Activated B cell treated with CpG ODN at 0.5 μM for 24 hours (primary cell): ENCODE data around the gene MLLT3. TPM values are rescaled to one million over a fixed set of nuclear protein-coding genes. Genes with fewer than 3 reads are reported as not detected.
"Not testable (repeated sequence)": the region's sequence is repeated elsewhere in the genome, so short reads cannot be mapped to it uniquely, and the experiment has no call there.

Experiments used
- ATAC-seq: fragments of 200-7000 bp; cut with Tn5 transposase; one replicate; pipeline ENCODE4 v1.10.0; 2021; ENCODE audit warnings: low read depth, mild to moderate bottlenecking, moderate library complexity
- CTCF ChIA-PET: fragments of 350-600 bp; sonication (Branson Sonifier 250); formaldehyde crosslinking; loops from one replicate; lab custom pipeline; 2021; ENCODE audit warnings: antibody characterized with exemption; lab: Charles Lee
- POLR2A ChIA-PET: fragments of 350-600 bp; sonication (Branson Sonifier 250); formaldehyde crosslinking; loops from one replicate; lab custom pipeline; 2021; ENCODE audit warnings: antibody characterized with exemption; lab: Charles Lee
- DNase-seq: peaks from one replicate; pipeline ENCODE4 v3.0.0; 2022
- H3K27ac Mint-ChIP-seq: one replicate; pipeline ENCODE4 v1.8.0; 2020; ENCODE audit warnings: mixed read lengths
- H3K27me3 Mint-ChIP-seq: one replicate; pipeline ENCODE4 v1.8.0; 2021; ENCODE audit warnings: mixed read lengths
- H3K36me3 Mint-ChIP-seq: one replicate; pipeline ENCODE4 v1.8.0; 2021; ENCODE audit warnings: low read depth, mixed read lengths
- H3K4me1 Mint-ChIP-seq: one replicate; pipeline ENCODE4 v1.8.0; 2021; ENCODE audit warnings: mixed read lengths
- H3K4me3 Mint-ChIP-seq: one replicate; pipeline ENCODE4 v1.8.0; 2020; ENCODE audit warnings: mild to moderate bottlenecking, mixed read lengths
- H3K9me3 Mint-ChIP-seq: one replicate; pipeline ENCODE4 v1.8.0; 2020; ENCODE audit warnings: mixed read lengths
- CTCF ChIP-seq: fragments of 200-600 bp; IDR thresholded peaks from one replicate; pipeline ENCODE4 v1.8.0; 2022; ENCODE audit warnings: antibody characterized with exemption, mild to moderate bottlenecking
- intact Hi-C: fragments of 100-400 bp; cut with micrococcal nuclease; formaldehyde crosslinking; loops from one replicate; pipeline ENCODE4 v1.15.1; 2024
- total RNA-seq: library from RNA; stranded (reverse); gene quantifications from 2 replicates; pipeline ENCODE4 v1.2.3, GENCODE V29; 2022

MLLT3 gene
- total RNA-seq, 1 donor from 2014 or later, result 1.5 TPM

- no peak for TF ChIP-seq CTCF
- H3K27me3 Mint-ChIP-seq, result peaks cover 2% of the 10 kb centered on the region
- H3K4me3 Mint-ChIP-seq, result no peak overlapping the region
- intact Hi-C loops, result no loop called here
- DNase-seq, result no peak
- ATAC-seq, result no peak
- ChIA-PET POLR2A (no interaction called here), CTCF (no interaction called here)
- H3K9me3 Mint-ChIP-seq, result no peaks in the 10 kb centered on the region
- no peaks in the 10 kb centered on the region for H3K36me3 Mint-ChIP-seq
- peaks cover 4% of the 10 kb centered on the region for H3K4me1 Mint-ChIP-seq
- H3K27ac Mint-ChIP-seq, result no peak overlapping the region
Observed at GRCh38 chr9:20593105-20593504, 29.2 kb downstream of the MLLT3 start.

- CTCF ChIA-PET, result no interaction called here
- intact Hi-C loops, result no loop called here
- H3K27ac Mint-ChIP-seq, result no peak overlapping the region
- no peak for ATAC-seq
- no peak overlapping the region for H3K4me3 Mint-ChIP-seq
- no peak for DNase-seq
- H3K27me3 Mint-ChIP-seq, result peaks cover 2% of the 10 kb centered on the region
- no peaks in the 10 kb centered on the region for H3K36me3 Mint-ChIP-seq
- TF ChIP-seq CTCF, result no peak
- no peaks in the 10 kb centered on the region for H3K9me3 Mint-ChIP-seq
- no peaks in the 10 kb centered on the region for H3K4me1 Mint-ChIP-seq
- POLR2A ChIA-PET, result no interaction called here
Observed at GRCh38 chr9:20592673-20593072, 29.6 kb downstream of the MLLT3 start.

GRCh38 chr9:20591223-20591622 lies 31.1 kb downstream of the MLLT3 start:
- Mint-ChIP-seq H3K9me3 (no peaks in the 10 kb centered on the region), H3K27ac (no peak overlapping the region), H3K36me3 (no peaks in the 10 kb centered on the region), H3K4me3 (no peak overlapping the region), H3K27me3 (peaks cover 2% of the 10 kb centered on the region), H3K4me1 (no peaks in the 10 kb centered on the region)
- no peak for TF ChIP-seq CTCF
- intact Hi-C loops, result no loop called here
- DNase-seq, result no peak
- ATAC-seq, result no peak
- POLR2A ChIA-PET, result no interaction called here
- CTCF ChIA-PET, result no interaction called here

GRCh38 chr9:20584968-20585643 lies 37.2 kb downstream of the MLLT3 start:
- Mint-ChIP-seq H3K4me3 (no peak overlapping the region), H3K36me3 (no peaks in the 10 kb centered on the region), H3K27me3 (no peaks in the 10 kb centered on the region), H3K9me3 (no peaks in the 10 kb centered on the region), H3K4me1 (no peaks in the 10 kb centered on the region), H3K27ac (no peak overlapping the region)
- CTCF ChIA-PET, result no interaction called here
- DNase-seq (no peak), ATAC-seq (no peak)
- TF ChIP-seq CTCF, result no peak
- POLR2A ChIA-PET, result no interaction called here
- intact Hi-C loops, result no loop called here

- H3K27ac Mint-ChIP-seq, DNase-seq, intact Hi-C loops, H3K36me3 Mint-ChIP-seq, H3K4me1 Mint-ChIP-seq, CTCF ChIA-PET, ATAC-seq, H3K4me3 Mint-ChIP-seq, H3K9me3 Mint-ChIP-seq, POLR2A ChIA-PET, H3K27me3 Mint-ChIP-seq: not testable (repeated sequence)
Observed at GRCh38 chr9:20583088-20583487, 39.2 kb downstream of the MLLT3 start.

DNA sequence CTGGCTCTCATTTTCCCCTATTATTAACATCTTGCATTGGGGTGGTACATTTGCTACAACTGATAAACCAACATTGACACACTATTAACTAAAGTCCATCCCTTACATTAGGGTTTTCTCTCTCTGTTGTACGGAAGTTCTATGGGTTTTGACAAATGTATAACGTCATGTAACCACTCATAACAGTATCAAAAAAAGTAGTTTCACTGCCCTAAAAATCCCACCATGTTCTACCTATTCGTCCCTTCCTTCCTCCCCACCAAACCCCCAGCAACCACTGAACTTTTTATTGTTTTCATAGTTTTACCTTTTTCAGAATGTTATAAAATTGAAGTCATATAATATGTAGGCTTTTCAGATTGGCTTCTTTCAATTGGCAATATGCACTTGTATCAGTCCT lies 40.1 kb downstream of the MLLT3 start:
- Mint-ChIP-seq H3K36me3 (no peaks in the 10 kb centered on the region), H3K4me1 (no peaks in the 10 kb centered on the region), H3K9me3 (no peaks in the 10 kb centered on the region), H3K4me3 (no peak overlapping the region), H3K27ac (no peak overlapping the region), H3K27me3 (no peaks in the 10 kb centered on the region)
- TF ChIP-seq CTCF, result no peak
- ChIA-PET POLR2A (no interaction called here), CTCF (no interaction called here)
- DNase-seq, result no peak
- no peak for ATAC-seq
- intact Hi-C loops, result no loop called here
